K562 (cell line): ENCODE measurements around the gene PRSS8. TPM values are rescaled to one million over a fixed set of nuclear protein-coding genes. Genes with fewer than 3 reads are reported as not detected.

Source experiments
- GATA2 ChIP-seq: sonication (generic); formaldehyde crosslinking; IDR thresholded peaks from 2 replicates; pipeline ENCODE4 v1.4.0; 2020; ENCODE audit warnings: mild to moderate bottlenecking, missing genetic modification reagents
- HDAC6 ChIP-seq: IDR thresholded peaks from 2 replicates; pipeline ENCODE4 v1.6.1; 2012; ENCODE audit warnings: low read depth, mild to moderate bottlenecking, control low read depth, inconsistent platforms, low read length, moderate library complexity
- HNRNPH1 ChIP-seq: fragments of 200-400 bp; formaldehyde crosslinking; optimal IDR thresholded peaks from 2 replicates; pipeline ENCODE3; 2017; ENCODE audit warnings: low read depth, mild to moderate bottlenecking, low read length, moderate library complexity
- KDM5B ChIP-seq: fragments of 200-600 bp; sonication (generic); IDR thresholded peaks from 2 replicates; pipeline ENCODE4 v1.6.1; 2012; ENCODE audit warnings: low read depth, mild to moderate bottlenecking, moderate library complexity, low read length, control low read depth, inconsistent platforms; ENCODE audit not compliant: insufficient replicate concordance
- MTA1 ChIP-seq: fragments of 450-650 bp; IDR thresholded peaks from 2 replicates; pipeline ENCODE4 v1.6.1; 2017; ENCODE audit warnings: borderline replicate concordance
- NFIX ChIP-seq: fragments of 250-450 bp; sonication (Bioruptor Pico); IDR thresholded peaks from 2 replicates; pipeline ENCODE4 v1.4.0; 2020; ENCODE audit warnings: low read depth, mild to moderate bottlenecking, moderate library complexity
- PHF8 ChIP-seq: fragments of 200-600 bp; sonication (generic); IDR thresholded peaks from 2 replicates; pipeline ENCODE4 v1.6.1; 2012; ENCODE audit warnings: mixed run types, mild to moderate bottlenecking, inconsistent platforms, low read length, moderate library complexity, borderline replicate concordance
- POU5F1 ChIP-seq: fragments of 150-350 bp; IDR thresholded peaks from 2 replicates; pipeline ENCODE4 v1.6.1; 2014; ENCODE audit warnings: borderline replicate concordance, low read length, low read depth, mild to moderate bottlenecking; ENCODE audit not compliant: partially characterized antibody
- SRSF7 ChIP-seq: fragments of 200-400 bp; formaldehyde crosslinking; optimal IDR thresholded peaks from 2 replicates; pipeline ENCODE3; 2017; ENCODE audit warnings: mild to moderate bottlenecking, low read depth, low read length
- TEAD1 ChIP-seq, 2 experiments: fragments of 450-650 bp in 1 of 2; sonication (generic) in 1 of 2; formaldehyde crosslinking; IDR thresholded peaks; 2 replicates each; pipeline versions ENCODE4 v1.4.0 to v1.8.0; 2020 to 2022; ENCODE audit warnings: mild to moderate bottlenecking in 2 of 2, missing genetic modification reagents in 1 of 2
- ZNF134 ChIP-seq: fragments of 250-450 bp; sonication (Bioruptor Pico); conservative IDR thresholded peaks from 2 replicates; pipeline ENCODE4 v1.4.0; 2020
- ZNF583 ChIP-seq: fragments of 250-450 bp; sonication (Bioruptor Pico); IDR thresholded peaks from 2 replicates; pipeline ENCODE4 v1.4.0; 2020
- ZSCAN29 ChIP-seq: fragments of 450-650 bp; IDR thresholded peaks from 2 replicates; pipeline ENCODE4 v1.6.1; 2017
- ZZZ3 ChIP-seq: fragments of 450-650 bp; IDR thresholded peaks from 2 replicates; pipeline ENCODE4 v1.6.1; 2016; ENCODE audit warnings: antibody characterized with exemption, mild to moderate bottlenecking, moderate library complexity
- polyA plus RNA-seq, 8 experiments: library from polyadenylated mRNA; depleted of rRNA in 4 of 8; stranded (reverse) in 5 of 8; unstranded in 3 of 8; fragments of >200 nt; fragmentation: Nextera tagmentation in 2 of 8; fragmentation: Illumina TruSeq in 1 of 8; extraction: Ambion mirVana in 2 of 8; extraction: Trizol in 1 of 8; gene quantifications; 2 replicates each; pipeline versions ENCODE4 v1.2.1 to v1.2.3, GENCODE V29; 2011 to 2014; ENCODE audit warnings: inconsistent platforms in 1 of 8, missing spikeins in 1 of 8
- total RNA-seq, 7 experiments: library from RNA; depleted of rRNA in 6 of 7; stranded (reverse); fragments of >200 nt in 6 of 7; fragmentation: Illumina TruSeq in 2 of 7; extraction: Trizol in 2 of 7; gene quantifications; 2 replicates each; pipeline versions ENCODE4 v1.2.1 to v1.2.3, GENCODE V29; 2011 to 2021; ENCODE audit warnings: low replicate concordance in 1 of 7
- TF ChIP-seq, protein P1 (sequence below), 2 experiments: fragments of 450-650 bp; conservative IDR thresholded peaks; 2 replicates each; pipeline ENCODE4 v1.6.1; 2017; ENCODE audit warnings: mild to moderate bottlenecking in 2 of 2, moderate library complexity in 2 of 2
- TF ChIP-seq, protein P2 (sequence below): sonication (generic); IDR thresholded peaks from 2 replicates; pipeline ENCODE4 v1.6.1; 2016
- TF ChIP-seq, protein P3 (sequence below): fragments of 250-450 bp; sonication (Bioruptor Pico); IDR thresholded peaks from 2 replicates; pipeline ENCODE4 v1.8.0; 2021; ENCODE audit warnings: moderate library complexity, mild to moderate bottlenecking, inconsistent platforms

PRSS8 gene
- total and polyA plus RNA-seq, 9 of the 15 experiments (the other 6 are each of a cell fraction or from before 2014, with no cell fraction given): 0.25 to 3.9 (median 1.3) TPM; not detected in 1

DNA sequence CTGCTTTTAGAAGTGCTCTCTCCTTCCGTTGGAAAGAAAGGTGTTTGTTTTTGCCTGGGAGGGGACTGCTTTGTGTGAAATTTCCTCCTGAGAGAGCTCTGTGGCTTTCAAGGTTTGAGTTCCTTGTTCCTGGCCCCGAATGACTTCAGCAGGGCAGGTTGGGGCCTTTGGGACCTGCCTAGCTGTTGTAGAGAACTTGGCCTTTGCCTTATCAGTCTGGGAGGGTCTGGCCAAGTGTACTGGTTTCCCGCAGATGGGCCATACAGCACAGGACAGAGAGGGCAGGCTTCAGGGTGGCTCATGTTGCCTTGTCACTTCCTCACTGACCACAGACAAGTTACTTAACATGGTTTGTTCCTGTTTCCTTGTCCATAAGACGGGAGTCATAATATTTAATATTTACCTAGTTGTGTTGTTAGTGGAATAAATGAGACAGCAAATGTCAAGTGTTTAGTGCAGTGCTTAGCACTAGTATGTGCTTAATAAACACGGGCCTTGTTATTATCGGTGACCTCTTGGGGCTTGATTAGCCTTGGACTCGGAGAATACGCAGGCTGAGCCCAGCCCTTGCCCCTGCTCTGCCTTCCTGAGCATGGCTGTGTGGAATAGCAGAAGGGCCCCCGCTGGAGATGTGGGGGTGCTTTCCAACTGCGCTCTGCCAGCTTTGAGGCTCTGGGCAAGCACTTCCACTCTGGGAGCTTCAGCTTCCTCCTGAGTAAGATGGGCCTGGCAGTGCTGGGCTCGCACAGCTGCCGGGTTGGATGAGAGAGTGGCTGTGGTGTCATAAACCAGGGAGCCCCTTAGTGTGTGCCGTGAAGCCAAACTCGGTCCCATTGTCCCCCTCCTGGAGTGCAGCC is 6.6 kb downstream of the PRSS8 start (continued):
- TF ChIP-seq, protein P1, sequence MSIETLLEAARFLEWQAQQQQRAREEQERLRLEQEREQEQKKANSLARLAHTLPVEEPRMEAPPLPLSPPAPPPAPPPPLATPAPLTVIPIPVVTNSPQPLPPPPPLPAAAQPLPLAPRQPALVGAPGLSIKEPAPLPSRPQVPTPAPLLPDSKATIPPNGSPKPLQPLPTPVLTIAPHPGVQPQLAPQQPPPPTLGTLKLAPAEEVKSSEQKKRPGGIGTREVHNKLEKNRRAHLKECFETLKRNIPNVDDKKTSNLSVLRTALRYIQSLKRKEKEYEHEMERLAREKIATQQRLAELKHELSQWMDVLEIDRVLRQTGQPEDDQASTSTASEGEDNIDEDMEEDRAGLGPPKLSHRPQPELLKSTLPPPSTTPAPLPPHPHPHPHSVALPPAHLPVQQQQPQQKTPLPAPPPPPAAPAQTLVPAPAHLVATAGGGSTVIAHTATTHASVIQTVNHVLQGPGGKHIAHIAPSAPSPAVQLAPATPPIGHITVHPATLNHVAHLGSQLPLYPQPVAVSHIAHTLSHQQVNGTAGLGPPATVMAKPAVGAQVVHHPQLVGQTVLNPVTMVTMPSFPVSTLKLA (conservative IDR thresholded peaks at IDR 0.05): peak in 1 of 2 experiments; percentile 46; a peak in 1 of 4 replicates
- no peak for TF ChIP-seq ZNF583
- TF ChIP-seq TEAD1 (CRISPR knock-in tag; IDR thresholded peaks at IDR 0.05): no peak
- peak; percentile 35 for TF ChIP-seq KDM5B
- TF ChIP-seq NFIX (CRISPR knock-in tag): no peak
- TF ChIP-seq, protein P2, sequence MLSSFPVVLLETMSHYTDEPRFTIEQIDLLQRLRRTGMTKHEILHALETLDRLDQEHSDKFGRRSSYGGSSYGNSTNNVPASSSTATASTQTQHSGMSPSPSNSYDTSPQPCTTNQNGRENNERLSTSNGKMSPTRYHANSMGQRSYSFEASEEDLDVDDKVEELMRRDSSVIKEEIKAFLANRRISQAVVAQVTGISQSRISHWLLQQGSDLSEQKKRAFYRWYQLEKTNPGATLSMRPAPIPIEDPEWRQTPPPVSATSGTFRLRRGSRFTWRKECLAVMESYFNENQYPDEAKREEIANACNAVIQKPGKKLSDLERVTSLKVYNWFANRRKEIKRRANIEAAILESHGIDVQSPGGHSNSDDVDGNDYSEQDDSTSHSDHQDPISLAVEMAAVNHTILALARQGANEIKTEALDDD: peak; percentile 86
- TF ChIP-seq, protein P3, sequence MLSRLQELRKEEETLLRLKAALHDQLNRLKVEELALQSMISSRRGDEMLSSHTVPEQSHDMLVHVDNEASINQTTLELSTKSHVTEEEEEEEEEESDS (CRISPR knock-in tag): no peak
- peak; percentile 77 for TF ChIP-seq GATA2 (CRISPR knock-in tag)
- no peak for TF ChIP-seq PHF8
- no peak for TF ChIP-seq HNRNPH1
- no peak for TF ChIP-seq ZNF134 (CRISPR knock-in tag)
- TF ChIP-seq ZSCAN29: no peak
- no peak for TF ChIP-seq MTA1
- TF ChIP-seq ZZZ3: no peak
- TF ChIP-seq HDAC6: no peak
- no peak for TF ChIP-seq POU5F1
- no peak for TF ChIP-seq SRSF7
